AG09319 (cell line): ENCODE results near the gene RHNO1.
"Not testable (repeated sequence)": the region's sequence is repeated elsewhere in the genome, so short reads cannot be mapped to it uniquely, and the experiment has no call there.

Experiments used
- DNase-seq: peaks from one replicate; pipeline ENCODE4 v3.0.0-alpha.2; 2010; ENCODE audit warnings: low read depth; ENCODE audit errors: extremely low read depth
- TF ChIP-seq, protein P1 (sequence below): IDR thresholded peaks from 2 replicates; pipeline ENCODE4 v1.5.1; 2011; ENCODE audit warnings: low read depth, mild to moderate bottlenecking, inconsistent platforms, low read length, moderate library complexity

The RHNO1 gene

DNA sequence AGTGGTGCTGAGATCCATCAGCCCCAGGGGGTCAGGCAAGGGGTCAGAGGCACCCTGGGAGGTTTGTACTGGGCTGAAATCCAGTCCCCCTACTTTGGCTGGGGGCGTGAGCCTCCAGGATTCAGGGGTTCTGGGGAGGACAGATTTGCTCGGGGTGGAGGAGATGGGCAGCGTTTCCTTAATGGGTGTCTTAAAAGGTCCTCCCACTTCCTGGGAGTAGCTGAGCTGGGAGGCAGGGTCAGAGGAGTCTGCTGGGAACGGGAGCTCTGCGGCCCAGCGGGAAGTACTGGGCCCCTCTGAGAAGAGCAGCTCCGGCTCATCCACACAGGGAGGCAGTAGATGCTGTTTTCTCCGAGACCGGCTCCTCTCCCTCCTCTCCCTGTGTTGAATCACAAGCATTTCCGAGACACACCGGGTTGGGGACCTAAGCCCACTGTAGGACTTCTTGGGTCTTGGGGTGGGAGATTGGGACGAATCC, 18.0 kb upstream of the RHNO1 start:
- TF ChIP-seq, protein P1, sequence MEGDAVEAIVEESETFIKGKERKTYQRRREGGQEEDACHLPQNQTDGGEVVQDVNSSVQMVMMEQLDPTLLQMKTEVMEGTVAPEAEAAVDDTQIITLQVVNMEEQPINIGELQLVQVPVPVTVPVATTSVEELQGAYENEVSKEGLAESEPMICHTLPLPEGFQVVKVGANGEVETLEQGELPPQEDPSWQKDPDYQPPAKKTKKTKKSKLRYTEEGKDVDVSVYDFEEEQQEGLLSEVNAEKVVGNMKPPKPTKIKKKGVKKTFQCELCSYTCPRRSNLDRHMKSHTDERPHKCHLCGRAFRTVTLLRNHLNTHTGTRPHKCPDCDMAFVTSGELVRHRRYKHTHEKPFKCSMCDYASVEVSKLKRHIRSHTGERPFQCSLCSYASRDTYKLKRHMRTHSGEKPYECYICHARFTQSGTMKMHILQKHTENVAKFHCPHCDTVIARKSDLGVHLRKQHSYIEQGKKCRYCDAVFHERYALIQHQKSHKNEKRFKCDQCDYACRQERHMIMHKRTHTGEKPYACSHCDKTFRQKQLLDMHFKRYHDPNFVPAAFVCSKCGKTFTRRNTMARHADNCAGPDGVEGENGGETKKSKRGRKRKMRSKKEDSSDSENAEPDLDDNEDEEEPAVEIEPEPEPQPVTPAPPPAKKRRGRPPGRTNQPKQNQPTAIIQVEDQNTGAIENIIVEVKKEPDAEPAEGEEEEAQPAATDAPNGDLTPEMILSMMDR = no peak
- DNase-seq = no peak

DNA sequence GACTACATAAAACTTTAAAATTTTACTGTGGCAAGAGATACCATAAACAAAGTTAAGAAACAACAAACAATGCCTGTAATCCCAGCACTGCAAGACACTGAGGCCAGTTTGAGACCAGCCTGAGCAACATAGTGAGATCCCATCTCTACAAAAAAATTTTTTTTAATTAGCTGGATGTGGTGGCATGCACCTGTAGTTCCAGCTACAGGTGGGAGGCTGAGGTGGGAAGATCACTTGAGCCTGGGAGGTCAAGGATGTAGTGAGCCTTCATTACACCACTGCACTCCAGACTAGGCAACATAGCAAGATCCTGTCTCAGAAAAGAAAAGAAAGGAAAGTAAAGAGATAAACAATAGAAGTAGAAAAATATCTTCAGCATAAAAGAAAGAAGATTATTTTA, 16.9 kb upstream of the RHNO1 start:
- TF ChIP-seq, protein P1 = no peak

DNA sequence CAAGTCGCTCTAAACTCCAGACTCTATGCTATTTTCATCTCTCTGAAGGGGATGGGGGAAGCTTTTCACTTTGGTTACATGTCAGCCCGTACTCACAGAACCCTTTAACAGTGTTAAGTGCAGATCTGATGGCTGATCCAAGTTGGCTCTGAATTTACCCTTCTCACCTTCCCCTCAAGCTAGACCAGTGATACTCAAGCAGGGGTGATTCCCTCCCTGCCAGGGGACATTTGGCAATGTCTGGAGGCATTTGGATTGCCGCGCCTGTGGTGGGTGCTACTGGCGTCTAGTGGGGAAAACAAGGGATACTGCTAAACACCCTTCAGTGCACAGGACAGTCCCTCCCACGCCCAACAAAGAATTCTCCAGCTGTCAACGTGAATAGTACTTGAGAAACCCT, 14.1 kb upstream of the RHNO1 start:
- DNase-seq = no peak
- TF ChIP-seq, protein P1 = no peak

More for the DNA sequence above, 16.9 kb upstream of the RHNO1 start:
- DNase-seq = no peak

DNA sequence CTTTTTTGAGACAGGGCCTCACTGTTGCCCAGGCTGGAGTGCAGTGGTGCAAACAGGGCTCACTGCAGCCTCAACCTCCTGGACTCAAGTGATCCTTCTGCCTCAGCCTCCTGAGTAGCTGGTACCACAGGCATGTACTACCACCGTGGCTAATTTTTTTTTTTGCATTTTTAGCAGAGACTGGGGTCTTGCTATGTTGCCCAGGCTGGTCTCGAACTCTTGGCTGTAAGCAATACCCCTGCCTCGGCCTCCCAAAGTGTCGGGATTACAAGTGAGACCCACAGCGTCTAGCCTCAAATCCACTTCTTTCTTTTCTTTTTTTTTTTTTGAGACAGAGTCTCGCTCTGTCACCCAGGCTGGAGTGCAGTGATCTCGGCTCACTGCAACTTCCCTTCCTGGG, 13.6 kb upstream of the RHNO1 start:
- not testable (repeated sequence) for DNase-seq

DNA sequence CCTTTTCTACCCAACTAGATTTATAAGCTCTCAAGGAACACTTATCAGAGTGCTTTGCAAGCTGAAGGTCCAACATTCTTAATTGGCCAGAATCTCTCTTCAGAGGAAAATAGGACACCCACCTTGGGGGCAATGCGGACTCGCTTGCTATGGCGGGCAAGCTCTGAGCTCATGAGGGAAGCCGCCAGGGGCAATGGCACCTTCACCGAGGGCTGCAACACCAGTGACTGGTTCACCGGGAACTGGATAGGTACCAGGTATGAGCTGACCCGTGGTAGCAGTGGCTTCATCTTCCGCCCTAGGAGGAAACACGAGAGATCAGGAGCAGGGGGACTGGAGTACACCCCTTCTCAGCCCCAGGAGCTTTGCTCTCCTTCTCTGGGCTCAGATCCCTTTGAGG, 12.8 kb upstream of the RHNO1 start:
- no peak for DNase-seq
- TF ChIP-seq, protein P1 = no peak

DNA sequence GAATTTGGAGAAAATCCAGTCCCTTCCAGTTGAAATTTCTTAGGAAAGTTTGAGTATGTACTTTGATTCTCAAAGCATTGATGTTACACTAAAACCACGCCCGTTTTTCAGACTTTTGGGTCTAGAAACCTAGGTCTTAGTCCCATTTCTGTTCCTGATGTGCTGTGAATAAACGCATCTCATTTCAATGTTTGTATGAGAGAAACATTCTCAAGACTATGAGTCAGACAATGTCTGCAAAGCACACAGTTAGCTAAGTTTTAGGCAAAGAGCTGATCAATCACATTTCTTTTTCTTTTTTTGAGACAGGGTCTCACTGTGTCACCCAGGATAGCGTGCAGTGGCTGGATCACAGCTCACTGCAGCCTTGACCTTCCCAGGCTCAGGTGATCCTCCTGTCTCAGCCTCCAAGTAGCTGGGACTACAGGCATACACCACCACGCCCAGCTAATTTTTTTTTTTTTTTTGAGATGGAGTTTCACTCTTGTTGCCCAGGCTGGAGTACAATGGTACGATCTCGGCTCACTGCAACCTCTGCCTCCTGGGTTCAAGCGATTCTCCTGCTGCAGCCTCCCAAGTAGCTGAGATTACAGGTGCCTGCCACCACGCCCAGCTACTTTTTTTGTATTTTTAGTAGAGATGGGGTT, 7.9 kb upstream of the RHNO1 start:
- DNase-seq = not testable (repeated sequence)

DNA sequence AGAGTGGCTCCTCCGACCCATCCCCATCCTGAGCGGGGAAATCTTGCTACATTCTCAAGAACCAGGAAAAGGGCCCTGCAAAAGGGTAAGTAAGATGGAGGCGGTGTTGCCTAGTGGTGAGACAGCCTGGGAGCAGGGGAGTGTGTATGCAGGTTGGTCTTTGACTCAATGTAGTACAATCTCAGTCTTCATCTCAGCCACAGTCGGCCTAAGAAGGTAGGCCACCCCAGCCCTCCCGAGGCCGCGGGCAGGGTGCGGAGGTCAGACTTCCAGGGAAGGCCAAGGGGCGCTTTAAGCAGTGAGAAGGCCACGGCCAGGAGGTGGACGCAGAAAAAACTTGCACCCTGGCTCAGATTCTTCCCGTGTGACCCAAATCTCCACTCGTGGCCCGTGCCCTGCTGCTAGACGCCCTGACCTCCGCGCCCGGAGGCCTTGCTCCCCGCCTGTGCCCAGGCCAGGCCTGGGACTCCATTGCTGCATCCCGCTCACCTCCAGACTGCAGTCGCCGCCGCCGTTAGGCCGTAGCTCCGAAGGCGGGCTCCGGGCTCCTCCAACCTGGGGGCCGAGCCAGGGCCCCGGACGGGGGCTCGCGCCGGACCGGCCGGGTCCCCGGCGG, 484 bp upstream of the RHNO1 start:
- TF ChIP-seq, protein P1 = no peak; the same call in 1 of the 2 replicates
- DNase-seq = no peak

DNA sequence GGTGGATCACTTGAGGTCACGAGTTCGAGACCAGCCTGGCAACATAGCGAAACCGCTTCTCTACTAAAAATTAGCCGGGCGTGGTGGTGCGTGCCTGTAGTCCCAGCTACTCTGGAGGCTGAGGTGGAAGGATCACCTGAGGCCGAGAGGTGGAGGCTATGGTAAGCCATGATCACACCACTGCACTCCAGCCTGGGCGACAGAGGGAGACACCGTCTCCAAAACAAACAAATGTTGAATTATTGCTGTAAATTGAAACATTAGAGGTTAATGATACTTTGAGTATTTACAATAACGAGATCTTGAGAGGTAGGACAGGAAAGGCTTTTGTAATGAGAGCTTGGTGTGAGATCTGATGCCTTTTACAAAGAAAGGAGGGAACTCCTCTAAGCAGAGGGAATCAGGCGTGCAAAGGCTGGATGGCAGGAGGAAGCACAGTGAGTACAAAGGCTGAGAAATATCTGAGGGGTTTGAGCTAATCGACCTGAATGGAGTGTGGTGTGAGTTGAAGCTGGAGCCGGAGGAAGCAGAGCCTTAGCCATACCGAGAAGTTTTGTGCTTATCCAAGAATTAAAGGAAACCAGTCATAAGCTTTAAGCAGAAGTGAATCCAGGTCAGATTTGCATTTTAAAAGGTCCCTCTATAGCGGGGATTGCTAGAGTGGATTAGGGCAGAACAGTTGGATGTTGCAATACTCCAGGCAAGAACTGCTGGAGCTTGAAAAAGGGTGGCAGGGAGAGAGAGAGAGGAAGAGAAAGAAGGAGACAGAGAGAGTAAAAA, 1.1 kb downstream of the RHNO1 start:
- TF ChIP-seq, protein P1 = no peak; the same call in 1 of the 2 replicates
- no peak for DNase-seq
